PC-3 (cell line): Measurements from ENCODE around the gene ARHGEF38.

Experiments used
- CTCF ChIP-seq: fragments of 300-600 bp; sonication (generic); conservative IDR thresholded peaks from 2 replicates; pipeline ENCODE4 v1.5.1; 2017; ENCODE audit warnings: antibody characterized with exemption, low read depth, mild to moderate bottlenecking, low read length
- EZH2 ChIP-seq: fragments of 300-600 bp; sonication (generic); IDR thresholded peaks from one replicate; pipeline ENCODE4 v1.6.1; 2017; ENCODE audit warnings: antibody characterized with exemption, mild to moderate bottlenecking, low read length; ENCODE audit not compliant: unreplicated experiment
- EZH2phosphoT487 ChIP-seq: fragments of 300-600 bp; sonication (generic); IDR thresholded peaks from 2 replicates; pipeline ENCODE4 v1.6.1; 2018; ENCODE audit warnings: mild to moderate bottlenecking, antibody characterized with exemption, low read length, borderline replicate concordance

- no peak for TF ChIP-seq EZH2phosphoT487
- TF ChIP-seq CTCF: no peak
- no peak for TF ChIP-seq EZH2
These were observed 72.8 kb downstream of the ARHGEF38 start for GRCh38 chr4:105625214-105625613.
